HEK293 (cell line): ENCODE data around the gene SAMD1.

Experiments
- ZFP41 ChIP-seq: fragments of 450-650 bp; formaldehyde crosslinking; IDR thresholded peaks from 2 replicates; pipeline ENCODE4 v1.5.1; 2016; ENCODE audit warnings: missing biosample characterization, missing genetic modification characterization, borderline replicate concordance
- ZNF146 ChIP-seq: fragments of 450-650 bp; formaldehyde crosslinking; IDR thresholded peaks from 2 replicates; pipeline ENCODE4 v1.5.1; 2016; ENCODE audit warnings: missing biosample characterization, missing genetic modification characterization
- ZNF292 ChIP-seq: fragments of 450-650 bp; formaldehyde crosslinking; IDR thresholded peaks from 2 replicates; pipeline ENCODE4 v1.5.1; 2016; ENCODE audit warnings: low read depth, missing biosample characterization, missing genetic modification characterization, borderline replicate concordance
- ZNF510 ChIP-seq: fragments of 450-650 bp; formaldehyde crosslinking; IDR thresholded peaks from 2 replicates; pipeline ENCODE4 v1.5.1; 2018; ENCODE audit warnings: mild to moderate bottlenecking, missing genetic modification characterization, missing biosample characterization; ENCODE audit not compliant: insufficient replicate concordance
- ZNF549 ChIP-seq: fragments of 450-650 bp; IDR thresholded peaks from 2 replicates; pipeline ENCODE4 v1.5.1; 2018; ENCODE audit warnings: missing biosample characterization, missing genetic modification characterization, mild to moderate bottlenecking, inconsistent platforms, moderate library complexity
- ZNF558 ChIP-seq: fragments of 450-650 bp; formaldehyde crosslinking; IDR thresholded peaks from 2 replicates; pipeline ENCODE4 v1.5.1; 2016; ENCODE audit warnings: missing biosample characterization, missing genetic modification characterization
- TF ChIP-seq, protein P1 (sequence below): fragments of 450-650 bp; formaldehyde crosslinking; IDR thresholded peaks from 2 replicates; pipeline ENCODE4 v1.5.1; 2016; ENCODE audit warnings: missing biosample characterization, missing genetic modification characterization
- TF ChIP-seq, protein P2 (sequence below): fragments of 450-650 bp; formaldehyde crosslinking; IDR thresholded peaks from 2 replicates; pipeline ENCODE4 v1.5.1; 2016; ENCODE audit warnings: missing biosample characterization, missing genetic modification characterization
- TF ChIP-seq, protein P3 (sequence below): fragments of 450-650 bp; formaldehyde crosslinking; IDR thresholded peaks from 2 replicates; pipeline ENCODE4 v1.5.1; 2017; ENCODE audit warnings: missing biosample characterization, missing genetic modification characterization
- TF ChIP-seq, protein P4 (sequence below): fragments of 450-650 bp; formaldehyde crosslinking; IDR thresholded peaks from 2 replicates; pipeline ENCODE4 v1.5.0; 2017; ENCODE audit warnings: missing biosample characterization, missing genetic modification characterization, borderline replicate concordance

DNA sequence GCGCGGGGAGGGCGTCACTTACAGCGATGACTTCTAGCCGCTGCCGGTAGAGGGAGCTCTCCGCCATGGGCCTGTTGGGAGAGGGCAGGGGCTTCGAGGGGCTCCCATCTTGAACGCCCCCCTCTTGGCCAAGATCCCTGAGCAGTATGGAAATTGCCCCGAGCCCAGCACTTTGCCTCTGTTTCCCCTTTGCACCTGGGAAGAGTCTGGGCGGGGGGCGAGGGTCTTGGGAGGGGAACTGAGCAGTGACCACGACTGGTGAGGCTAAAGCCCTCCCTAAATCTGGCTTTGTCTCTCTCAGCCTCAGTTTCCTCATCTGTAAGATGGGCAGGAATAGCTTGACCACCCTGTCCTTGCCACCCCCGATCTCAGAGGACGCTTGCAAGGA lies 31.5 kb downstream of the SAMD1 start:
- no peak for TF ChIP-seq ZNF146 (tag by site-specific recombination)
- no peak for TF ChIP-seq ZNF292 (tag by site-specific recombination)
- TF ChIP-seq, protein P1, sequence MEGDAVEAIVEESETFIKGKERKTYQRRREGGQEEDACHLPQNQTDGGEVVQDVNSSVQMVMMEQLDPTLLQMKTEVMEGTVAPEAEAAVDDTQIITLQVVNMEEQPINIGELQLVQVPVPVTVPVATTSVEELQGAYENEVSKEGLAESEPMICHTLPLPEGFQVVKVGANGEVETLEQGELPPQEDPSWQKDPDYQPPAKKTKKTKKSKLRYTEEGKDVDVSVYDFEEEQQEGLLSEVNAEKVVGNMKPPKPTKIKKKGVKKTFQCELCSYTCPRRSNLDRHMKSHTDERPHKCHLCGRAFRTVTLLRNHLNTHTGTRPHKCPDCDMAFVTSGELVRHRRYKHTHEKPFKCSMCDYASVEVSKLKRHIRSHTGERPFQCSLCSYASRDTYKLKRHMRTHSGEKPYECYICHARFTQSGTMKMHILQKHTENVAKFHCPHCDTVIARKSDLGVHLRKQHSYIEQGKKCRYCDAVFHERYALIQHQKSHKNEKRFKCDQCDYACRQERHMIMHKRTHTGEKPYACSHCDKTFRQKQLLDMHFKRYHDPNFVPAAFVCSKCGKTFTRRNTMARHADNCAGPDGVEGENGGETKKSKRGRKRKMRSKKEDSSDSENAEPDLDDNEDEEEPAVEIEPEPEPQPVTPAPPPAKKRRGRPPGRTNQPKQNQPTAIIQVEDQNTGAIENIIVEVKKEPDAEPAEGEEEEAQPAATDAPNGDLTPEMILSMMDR, result peak; percentile 69
- TF ChIP-seq, protein P2, sequence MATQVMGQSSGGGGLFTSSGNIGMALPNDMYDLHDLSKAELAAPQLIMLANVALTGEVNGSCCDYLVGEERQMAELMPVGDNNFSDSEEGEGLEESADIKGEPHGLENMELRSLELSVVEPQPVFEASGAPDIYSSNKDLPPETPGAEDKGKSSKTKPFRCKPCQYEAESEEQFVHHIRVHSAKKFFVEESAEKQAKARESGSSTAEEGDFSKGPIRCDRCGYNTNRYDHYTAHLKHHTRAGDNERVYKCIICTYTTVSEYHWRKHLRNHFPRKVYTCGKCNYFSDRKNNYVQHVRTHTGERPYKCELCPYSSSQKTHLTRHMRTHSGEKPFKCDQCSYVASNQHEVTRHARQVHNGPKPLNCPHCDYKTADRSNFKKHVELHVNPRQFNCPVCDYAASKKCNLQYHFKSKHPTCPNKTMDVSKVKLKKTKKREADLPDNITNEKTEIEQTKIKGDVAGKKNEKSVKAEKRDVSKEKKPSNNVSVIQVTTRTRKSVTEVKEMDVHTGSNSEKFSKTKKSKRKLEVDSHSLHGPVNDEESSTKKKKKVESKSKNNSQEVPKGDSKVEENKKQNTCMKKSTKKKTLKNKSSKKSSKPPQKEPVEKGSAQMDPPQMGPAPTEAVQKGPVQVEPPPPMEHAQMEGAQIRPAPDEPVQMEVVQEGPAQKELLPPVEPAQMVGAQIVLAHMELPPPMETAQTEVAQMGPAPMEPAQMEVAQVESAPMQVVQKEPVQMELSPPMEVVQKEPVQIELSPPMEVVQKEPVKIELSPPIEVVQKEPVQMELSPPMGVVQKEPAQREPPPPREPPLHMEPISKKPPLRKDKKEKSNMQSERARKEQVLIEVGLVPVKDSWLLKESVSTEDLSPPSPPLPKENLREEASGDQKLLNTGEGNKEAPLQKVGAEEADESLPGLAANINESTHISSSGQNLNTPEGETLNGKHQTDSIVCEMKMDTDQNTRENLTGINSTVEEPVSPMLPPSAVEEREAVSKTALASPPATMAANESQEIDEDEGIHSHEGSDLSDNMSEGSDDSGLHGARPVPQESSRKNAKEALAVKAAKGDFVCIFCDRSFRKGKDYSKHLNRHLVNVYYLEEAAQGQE (tag by site-specific recombination), result no peak
- TF ChIP-seq ZNF558 (tag by site-specific recombination), result no peak
- TF ChIP-seq, protein P3, sequence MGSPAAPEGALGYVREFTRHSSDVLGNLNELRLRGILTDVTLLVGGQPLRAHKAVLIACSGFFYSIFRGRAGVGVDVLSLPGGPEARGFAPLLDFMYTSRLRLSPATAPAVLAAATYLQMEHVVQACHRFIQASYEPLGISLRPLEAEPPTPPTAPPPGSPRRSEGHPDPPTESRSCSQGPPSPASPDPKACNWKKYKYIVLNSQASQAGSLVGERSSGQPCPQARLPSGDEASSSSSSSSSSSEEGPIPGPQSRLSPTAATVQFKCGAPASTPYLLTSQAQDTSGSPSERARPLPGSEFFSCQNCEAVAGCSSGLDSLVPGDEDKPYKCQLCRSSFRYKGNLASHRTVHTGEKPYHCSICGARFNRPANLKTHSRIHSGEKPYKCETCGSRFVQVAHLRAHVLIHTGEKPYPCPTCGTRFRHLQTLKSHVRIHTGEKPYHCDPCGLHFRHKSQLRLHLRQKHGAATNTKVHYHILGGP, result no peak
- TF ChIP-seq ZNF549 (tag by site-specific recombination), result no peak
- TF ChIP-seq ZNF510 (tag by site-specific recombination), result no peak
- no peak for TF ChIP-seq ZFP41 (tag by site-specific recombination)
- TF ChIP-seq, protein P4, sequence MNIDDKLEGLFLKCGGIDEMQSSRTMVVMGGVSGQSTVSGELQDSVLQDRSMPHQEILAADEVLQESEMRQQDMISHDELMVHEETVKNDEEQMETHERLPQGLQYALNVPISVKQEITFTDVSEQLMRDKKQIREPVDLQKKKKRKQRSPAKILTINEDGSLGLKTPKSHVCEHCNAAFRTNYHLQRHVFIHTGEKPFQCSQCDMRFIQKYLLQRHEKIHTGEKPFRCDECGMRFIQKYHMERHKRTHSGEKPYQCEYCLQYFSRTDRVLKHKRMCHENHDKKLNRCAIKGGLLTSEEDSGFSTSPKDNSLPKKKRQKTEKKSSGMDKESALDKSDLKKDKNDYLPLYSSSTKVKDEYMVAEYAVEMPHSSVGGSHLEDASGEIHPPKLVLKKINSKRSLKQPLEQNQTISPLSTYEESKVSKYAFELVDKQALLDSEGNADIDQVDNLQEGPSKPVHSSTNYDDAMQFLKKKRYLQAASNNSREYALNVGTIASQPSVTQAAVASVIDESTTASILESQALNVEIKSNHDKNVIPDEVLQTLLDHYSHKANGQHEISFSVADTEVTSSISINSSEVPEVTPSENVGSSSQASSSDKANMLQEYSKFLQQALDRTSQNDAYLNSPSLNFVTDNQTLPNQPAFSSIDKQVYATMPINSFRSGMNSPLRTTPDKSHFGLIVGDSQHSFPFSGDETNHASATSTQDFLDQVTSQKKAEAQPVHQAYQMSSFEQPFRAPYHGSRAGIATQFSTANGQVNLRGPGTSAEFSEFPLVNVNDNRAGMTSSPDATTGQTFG, result no peak
